ENCODE measurements around the gene CABYR.

CABYR gene

DNA sequence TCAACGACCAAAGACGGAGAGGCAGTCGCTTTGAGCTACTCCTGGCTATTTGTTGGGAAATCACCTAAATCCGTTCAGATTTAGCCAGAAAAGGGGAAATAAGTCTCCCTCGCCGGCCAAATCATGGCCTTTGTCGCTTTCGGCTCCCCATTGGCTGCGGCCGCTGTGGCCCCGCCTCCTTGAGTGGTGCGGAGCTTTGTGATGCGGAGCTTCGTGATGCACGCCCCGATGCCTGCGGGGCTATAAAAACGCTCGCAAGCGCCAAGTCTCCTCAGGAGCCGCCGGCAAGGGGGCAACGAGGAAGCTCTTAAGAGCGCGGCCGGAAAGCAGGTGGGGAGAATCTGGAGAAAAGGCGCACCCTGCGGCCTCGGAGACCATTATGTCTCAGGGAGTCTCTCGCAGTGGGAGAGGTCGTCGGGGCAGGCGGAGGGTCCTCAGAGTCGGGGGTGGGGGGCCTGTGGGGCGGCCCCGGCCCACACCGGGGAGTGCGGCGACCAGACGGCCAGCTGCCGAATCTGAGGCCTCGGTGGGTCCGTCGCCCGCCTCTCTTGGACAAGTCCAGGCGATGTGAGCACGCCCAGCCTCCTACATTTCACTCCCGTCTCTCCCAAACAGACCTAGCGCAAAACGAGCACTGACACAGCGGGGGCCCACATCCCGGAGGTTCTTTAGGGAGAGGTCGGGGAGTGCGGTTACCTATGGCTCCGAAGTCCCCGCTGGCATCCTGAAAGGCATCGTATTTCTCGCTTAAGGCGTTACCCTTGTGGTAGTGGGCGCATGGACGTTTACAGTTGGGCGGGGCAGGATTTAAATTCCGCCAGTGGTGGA is at the start of gene CABYR:
TSS of gene CABYR (plus strand) at position 274 of the 828 bp plus-strand sequence. CDS start 4,053 bp downstream, outside the sequence.
- peak; percentile 80 for DNase-seq

DNA sequence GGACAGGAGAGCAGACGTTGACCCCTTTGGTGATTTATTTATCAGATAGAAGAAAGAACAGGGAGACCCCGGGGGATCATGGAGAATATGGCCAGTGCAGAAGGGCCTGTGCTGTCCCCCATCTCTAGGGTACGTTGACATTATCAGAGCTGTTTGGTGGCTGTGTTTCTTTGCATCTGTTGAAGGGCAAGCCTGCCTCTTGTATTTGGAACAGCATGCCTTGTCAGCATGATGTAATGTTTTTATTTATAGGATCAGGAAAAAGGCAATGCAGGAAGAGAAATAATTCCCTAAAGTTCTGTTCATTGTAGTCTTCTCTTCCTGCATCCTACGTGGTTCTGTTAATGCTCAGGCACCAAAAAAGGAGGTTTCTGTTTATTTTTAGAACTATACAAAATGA is 49.8 kb upstream of the CABYR start:
- DNase-seq = no peak

- no peak for DNase-seq
Measured at GRCh38 chr18:24089515-24090337, 49.1 kb upstream of the CABYR start.

- DNase-seq = no peak
Measured at GRCh38 chr18:24090876-24091275, 48.0 kb upstream of the CABYR start.

GRCh38 chr18:24094561-24094960 is 44.3 kb upstream of the CABYR start:
- no peak for DNase-seq

GRCh38 chr18:24095976-24096375 is 42.9 kb upstream of the CABYR start:
- no peak for DNase-seq

- DNase-seq = no peak
Measured at GRCh38 chr18:24103320-24104021, 35.4 kb upstream of the CABYR start.

- no peak for DNase-seq
Measured at GRCh38 chr18:24104486-24104885, 34.4 kb upstream of the CABYR start.

DNA sequence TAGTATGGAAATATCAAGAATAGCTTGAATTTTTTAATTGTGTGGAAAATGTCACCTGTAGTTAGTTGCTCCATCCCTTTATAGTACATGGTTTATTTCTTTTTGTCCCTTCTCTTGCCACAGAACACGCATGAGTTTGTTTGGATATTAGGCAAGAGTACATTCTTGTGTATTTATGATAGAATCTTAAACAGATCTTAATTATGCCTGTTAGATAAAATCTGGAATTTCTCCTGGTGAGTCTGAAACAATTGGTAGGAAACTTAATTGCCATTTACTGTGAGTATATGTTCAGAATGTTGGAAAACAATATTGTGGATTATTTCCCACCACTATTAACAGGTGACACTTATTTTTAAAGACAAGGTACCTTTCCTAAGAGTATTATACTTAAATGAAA is 30.2 kb upstream of the CABYR start:
- DNase-seq = no peak

DNA sequence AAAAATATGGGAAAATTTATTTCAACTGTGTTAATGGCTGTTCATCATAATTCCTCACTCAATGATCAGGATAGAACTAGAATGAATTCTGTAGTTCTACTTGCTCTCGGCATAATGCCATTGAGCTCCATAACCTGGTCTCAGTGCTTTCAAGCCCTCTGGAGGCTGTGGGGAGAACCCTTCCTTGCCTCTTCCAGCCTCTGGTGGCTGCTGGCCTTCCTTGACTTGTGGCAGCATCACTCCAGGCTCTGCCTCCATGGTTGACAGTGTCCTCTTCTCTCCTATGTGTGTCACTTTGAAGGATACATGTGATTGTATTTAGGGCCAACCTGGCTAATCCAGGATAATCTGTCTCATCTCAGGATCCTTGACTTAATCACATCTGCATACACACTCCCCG is 26.9 kb upstream of the CABYR start:
- no peak for DNase-seq

GRCh38 chr18:24112464-24112863 is 26.4 kb upstream of the CABYR start:
- no peak for DNase-seq

DNA sequence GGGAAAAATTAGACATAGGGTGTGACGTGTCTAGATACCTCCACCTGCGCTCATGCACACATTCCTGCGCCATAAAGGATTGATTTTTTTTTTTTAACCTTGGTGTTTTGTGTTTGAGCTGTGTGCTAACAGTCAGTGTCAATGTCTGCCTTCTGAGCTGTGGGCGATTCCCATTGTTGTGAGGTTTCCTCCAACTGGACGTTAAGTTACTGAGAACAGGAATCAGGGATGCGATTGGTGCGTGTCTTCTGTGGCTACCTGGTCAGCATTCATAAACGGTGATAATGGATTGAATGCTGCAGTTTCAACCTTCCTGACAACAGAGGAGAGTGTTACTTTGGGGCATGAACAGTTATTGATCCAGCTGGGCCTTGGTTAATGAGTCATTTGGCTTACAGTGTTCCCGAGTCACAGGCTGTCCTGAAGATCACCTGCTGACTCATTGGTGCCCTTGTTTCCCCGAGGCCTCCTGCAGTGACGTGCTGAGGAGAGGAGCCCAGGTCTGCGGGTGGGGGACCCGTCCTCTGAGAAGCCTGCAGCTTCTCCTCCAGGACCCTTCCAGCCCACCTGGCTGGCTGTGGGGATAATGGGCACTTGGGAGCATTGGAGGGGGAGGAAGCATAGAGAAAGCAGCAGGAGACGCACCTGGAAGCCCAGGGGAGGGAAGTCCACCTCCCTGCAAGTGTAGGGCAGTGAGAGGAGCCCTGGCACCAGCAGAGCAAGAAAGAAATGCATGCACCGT is 25.8 kb upstream of the CABYR start:
- no peak for DNase-seq

- DNase-seq = no peak
Measured at GRCh38 chr18:24114924-24115549, 23.8 kb upstream of the CABYR start.

DNA sequence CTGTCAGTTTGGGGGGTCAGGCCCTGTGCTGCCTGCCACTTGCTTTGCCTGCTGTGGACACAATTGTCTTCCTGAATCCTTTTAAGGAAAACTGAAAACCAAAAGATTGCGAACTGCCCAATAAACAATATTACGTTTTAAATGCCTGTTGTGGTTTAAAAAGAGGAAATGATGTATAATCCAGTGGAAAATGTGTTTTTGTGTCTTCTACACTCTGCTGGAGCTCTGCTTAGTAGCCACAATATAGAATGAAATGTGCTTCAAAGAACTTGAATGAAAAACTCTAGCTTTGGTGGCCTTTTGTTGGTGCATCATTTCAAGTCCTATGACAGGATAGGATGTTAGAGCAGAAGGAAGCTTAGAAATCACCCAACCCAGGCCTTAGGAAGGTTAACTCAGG is 23.2 kb upstream of the CABYR start:
- no peak for DNase-seq

DNA sequence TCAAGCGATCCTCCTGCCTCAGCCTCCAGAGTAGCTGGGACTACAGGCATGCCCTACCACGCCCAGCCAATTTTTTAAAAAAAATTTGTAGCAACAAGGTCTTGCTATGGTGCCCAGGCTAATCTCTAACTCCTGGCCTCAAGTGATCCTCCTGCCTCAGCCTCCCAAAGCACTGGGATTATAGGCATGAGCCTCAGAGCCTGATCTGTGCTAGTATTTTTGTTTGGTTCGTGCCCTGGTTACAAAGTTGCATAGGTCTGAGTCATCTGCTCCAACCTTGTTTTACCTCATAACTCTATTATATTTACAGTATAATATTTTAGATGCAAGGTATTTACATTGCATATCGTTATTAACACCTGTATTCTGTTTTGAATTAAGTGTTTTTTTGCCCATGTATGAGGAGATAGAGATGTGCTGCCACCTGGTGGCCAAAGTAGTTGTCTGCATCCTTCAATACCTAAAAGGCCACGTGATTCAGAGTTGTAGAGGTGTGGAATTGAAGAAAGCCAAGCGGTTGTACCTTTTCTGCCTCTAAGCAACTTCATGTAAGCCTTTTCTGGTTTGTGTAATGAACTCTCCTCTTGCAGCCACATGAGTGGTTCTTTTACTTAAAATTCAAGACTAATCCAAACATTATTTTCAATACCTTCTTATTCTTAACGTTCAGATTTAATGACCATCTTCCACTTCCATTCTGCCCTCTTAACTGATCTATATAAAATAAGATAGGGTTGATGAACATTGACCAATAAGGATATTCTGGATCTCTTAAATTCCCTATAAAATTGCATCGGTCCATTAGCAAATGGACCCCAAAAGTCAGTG is 19.9 kb upstream of the CABYR start:
- peak; percentile 77 for DNase-seq

GRCh38 chr18:24120676-24121075 is 18.2 kb upstream of the CABYR start:
- DNase-seq = no peak

GRCh38 chr18:24121625-24122024 is 17.2 kb upstream of the CABYR start:
- DNase-seq = no peak

- no peak for DNase-seq
Measured at GRCh38 chr18:24126155-24126961, 12.5 kb upstream of the CABYR start.

DNA sequence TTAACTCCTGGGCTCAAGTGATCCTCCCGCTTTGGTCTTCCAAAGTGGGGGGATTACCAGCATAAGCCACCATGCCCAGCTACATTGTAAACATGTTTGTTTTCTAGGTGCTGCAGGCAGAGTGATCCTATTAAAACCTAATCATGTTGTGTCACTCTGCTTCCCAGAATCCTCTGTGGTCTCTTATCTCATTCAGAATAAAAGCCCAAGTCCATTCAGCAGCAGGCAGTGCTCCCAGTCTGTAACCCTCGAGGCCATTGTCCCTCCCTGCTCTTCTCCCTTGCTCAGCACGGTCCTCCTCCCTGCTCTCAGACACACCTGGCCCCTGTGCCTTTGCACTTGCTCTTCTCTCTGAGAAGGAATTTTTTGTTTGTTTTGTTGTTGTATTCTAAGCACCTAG is 11.1 kb upstream of the CABYR start:
- DNase-seq = no peak

- no peak for DNase-seq
Measured at GRCh38 chr18:24128700-24129099, 10.2 kb upstream of the CABYR start.

Measured in activated T-cell treated with anti-CD3 and anti-CD28 coated beads, Interleukin-2, amount 50 U/mL, for 1 hour (primary cell).